ENCODE data around the gene JAM3. TPM values are rescaled to one million over a fixed set of nuclear protein-coding genes. Genes with fewer than 3 reads are reported as not detected.

Gene JAM3
- total and polyA plus RNA-seq, 9 of the 15 experiments (the other 6 are each of a cell fraction or from before 2014, with no cell fraction given): 0.22 to 0.76 (median 0.40) TPM

DNA sequence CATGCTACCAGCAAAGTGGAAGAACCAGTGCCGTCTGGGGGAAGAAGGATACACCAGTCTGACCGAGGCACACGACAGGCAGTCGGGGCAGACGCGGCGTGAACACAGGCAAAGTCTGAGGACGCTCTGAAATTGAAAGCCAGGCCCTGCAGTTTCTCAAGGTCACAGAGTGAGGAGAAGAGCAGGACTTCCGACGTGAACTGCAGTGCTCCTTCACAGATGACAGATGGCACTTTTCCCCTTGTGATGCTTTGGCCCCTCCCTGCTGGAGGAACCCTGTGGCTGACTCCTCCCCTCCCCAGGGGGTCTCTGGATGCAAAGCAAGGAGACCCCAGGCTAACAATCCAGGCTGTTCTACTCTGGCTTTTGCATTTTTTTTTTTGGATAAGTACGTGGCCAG is 19.6 kb upstream of the JAM3 start (continued):
- TF ChIP-seq, protein P1, sequence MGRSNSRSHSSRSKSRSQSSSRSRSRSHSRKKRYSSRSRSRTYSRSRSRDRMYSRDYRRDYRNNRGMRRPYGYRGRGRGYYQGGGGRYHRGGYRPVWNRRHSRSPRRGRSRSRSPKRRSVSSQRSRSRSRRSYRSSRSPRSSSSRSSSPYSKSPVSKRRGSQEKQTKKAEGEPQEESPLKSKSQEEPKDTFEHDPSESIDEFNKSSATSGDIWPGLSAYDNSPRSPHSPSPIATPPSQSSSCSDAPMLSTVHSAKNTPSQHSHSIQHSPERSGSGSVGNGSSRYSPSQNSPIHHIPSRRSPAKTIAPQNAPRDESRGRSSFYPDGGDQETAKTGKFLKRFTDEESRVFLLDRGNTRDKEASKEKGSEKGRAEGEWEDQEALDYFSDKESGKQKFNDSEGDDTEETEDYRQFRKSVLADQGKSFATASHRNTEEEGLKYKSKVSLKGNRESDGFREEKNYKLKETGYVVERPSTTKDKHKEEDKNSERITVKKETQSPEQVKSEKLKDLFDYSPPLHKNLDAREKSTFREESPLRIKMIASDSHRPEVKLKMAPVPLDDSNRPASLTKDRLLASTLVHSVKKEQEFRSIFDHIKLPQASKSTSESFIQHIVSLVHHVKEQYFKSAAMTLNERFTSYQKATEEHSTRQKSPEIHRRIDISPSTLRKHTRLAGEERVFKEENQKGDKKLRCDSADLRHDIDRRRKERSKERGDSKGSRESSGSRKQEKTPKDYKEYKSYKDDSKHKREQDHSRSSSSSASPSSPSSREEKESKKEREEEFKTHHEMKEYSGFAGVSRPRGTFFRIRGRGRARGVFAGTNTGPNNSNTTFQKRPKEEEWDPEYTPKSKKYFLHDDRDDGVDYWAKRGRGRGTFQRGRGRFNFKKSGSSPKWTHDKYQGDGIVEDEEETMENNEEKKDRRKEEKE (IDR thresholded peaks at IDR 0.05; ENCODE audit: borderline replicate concordance in 1 of 2, control insufficient read depth in 1 of 2, low read depth in 2 of 2, low read length in 1 of 2): no peak
- no peak for TF ChIP-seq POLR2G (IDR thresholded peaks at IDR 0.05; ENCODE audit: low read depth, low read length)
- TF ChIP-seq BCL6 (CRISPR knock-in tag; IDR thresholded peaks at IDR 0.05): no peak
- TF ChIP-seq, protein P2, sequence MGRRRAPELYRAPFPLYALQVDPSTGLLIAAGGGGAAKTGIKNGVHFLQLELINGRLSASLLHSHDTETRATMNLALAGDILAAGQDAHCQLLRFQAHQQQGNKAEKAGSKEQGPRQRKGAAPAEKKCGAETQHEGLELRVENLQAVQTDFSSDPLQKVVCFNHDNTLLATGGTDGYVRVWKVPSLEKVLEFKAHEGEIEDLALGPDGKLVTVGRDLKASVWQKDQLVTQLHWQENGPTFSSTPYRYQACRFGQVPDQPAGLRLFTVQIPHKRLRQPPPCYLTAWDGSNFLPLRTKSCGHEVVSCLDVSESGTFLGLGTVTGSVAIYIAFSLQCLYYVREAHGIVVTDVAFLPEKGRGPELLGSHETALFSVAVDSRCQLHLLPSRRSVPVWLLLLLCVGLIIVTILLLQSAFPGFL (CRISPR knock-in tag; IDR thresholded peaks at IDR 0.05): no peak
- TF ChIP-seq, protein P3, sequence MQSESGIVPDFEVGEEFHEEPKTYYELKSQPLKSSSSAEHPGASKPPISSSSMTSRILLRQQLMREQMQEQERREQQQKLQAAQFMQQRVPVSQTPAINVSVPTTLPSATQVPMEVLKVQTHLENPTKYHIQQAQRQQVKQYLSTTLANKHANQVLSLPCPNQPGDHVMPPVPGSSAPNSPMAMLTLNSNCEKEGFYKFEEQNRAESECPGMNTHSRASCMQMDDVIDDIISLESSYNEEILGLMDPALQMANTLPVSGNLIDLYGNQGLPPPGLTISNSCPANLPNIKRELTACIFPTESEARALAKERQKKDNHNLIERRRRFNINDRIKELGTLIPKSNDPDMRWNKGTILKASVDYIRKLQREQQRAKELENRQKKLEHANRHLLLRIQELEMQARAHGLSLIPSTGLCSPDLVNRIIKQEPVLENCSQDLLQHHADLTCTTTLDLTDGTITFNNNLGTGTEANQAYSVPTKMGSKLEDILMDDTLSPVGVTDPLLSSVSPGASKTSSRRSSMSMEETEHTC (IDR thresholded peaks at IDR 0.05): no peak
- no peak for TF ChIP-seq ZNF830 (CRISPR knock-in tag; IDR thresholded peaks at IDR 0.05)
